Thyroid gland (tissue), 4 donors: ENCODE results near the gene KCNIP4. TPM values are rescaled to one million over a fixed set of nuclear protein-coding genes. Genes with fewer than 3 reads are reported as not detected.

Experiments used
- DNase-seq, 2 donors: peaks; one replicate each; pipeline ENCODE4 v3.0.0-alpha.2; 2019
- H3K27ac ChIP-seq, 3 donors: fragments of 200-600 bp; sonication (generic); 1 replicate in 2 of 3; 2 replicates in 1 of 3; pipeline ENCODE4 v1.5.1; 2016 to 2019; ENCODE audit warnings: mild to moderate bottlenecking in 1 of 3, moderate library complexity in 1 of 3
- H3K27me3 ChIP-seq: fragments of 200-600 bp; sonication (generic); one replicate; pipeline ENCODE4 v1.5.1; 2019
- H3K36me3 ChIP-seq, 2 donors: fragments of 200-600 bp; sonication (generic); one replicate each; pipeline ENCODE4 v1.5.1; 2016 to 2019
- H3K4me1 ChIP-seq, 2 donors: fragments of 200-600 bp; sonication (generic); one replicate each; pipeline ENCODE4 v1.5.1; 2017 to 2019
- H3K4me3 ChIP-seq, 3 donors: fragments of 200-600 bp; sonication (generic); replicated peaks in 1 of 3; 1 replicate in 2 of 3; 2 replicates in 1 of 3; pipeline ENCODE4 v1.5.1; 2016; ENCODE audit warnings: mild to moderate bottlenecking in 1 of 3
- H3K9me3 ChIP-seq: fragments of 200-600 bp; sonication (generic); one replicate; pipeline ENCODE4 v1.5.1; 2017
- POLR2A ChIP-seq, 2 donors: fragments of 450-650 bp; IDR thresholded peaks; one replicate each; pipeline ENCODE4 v1.6.1; 2017; ENCODE audit warnings: antibody characterized with exemption in 2 of 2, mild to moderate bottlenecking in 2 of 2, moderate library complexity in 1 of 2
- WGBS, 2 donors: methylation state at CpG; one replicate each; pipeline ENCODE4 v1.1.5; 2017; 5-methylcytosine and 5-hydroxymethylcytosine counted together
- intact Hi-C: fragments of 100-400 bp; cut with DNase I; formaldehyde crosslinking; loops from one replicate; pipeline ENCODE4 v1.15.1; 2023
- total RNA-seq, 4 donors: library from RNA; depleted of rRNA; stranded (reverse); fragments of >200 nt; gene quantifications; one replicate each; pipeline ENCODE4 v1.2.3, GENCODE V29; 2016
- TF ChIP-seq, protein P1 (sequence below), 6 experiments: fragments of 200-600 bp in 3 of 6; fragments of 450-650 bp in 3 of 6; sonication (generic) in 3 of 6; IDR thresholded peaks; one replicate each; pipeline ENCODE4 v1.5.1; 2016 to 2019; ENCODE audit warnings: antibody characterized with exemption in 6 of 6, mild to moderate bottlenecking in 2 of 6, inconsistent platforms in 1 of 6, moderate library complexity in 1 of 6

KCNIP4 gene
- total RNA-seq, 4 donors from 2014 or later: 2.0 to 6.6 (median 4.4) TPM

DNA sequence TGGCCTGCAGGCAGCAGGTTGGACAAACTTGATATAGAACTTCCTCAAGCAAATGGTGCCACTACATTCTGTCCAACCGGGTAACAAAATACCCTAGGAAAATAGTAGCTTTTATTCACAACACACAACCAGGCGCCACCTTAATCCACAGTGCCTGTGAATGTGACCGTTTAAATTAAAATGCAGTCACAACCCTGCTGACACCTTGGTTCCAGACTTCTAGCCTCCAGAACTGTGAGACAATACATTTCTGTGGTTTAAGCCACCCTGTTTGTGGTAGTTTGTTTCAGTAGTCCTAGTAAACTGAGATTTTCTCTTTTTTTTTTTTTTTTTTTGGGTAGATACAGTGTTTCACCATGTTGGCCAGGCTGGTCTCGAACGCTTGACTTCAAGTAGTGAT, 672.5 kb downstream of the KCNIP4 start:
- Histone ChIP-seq H3K4me1 (no peaks in the 10 kb centered on the region), H3K9me3 (no peaks in the 10 kb centered on the region), H3K36me3 (no peaks in the 10 kb centered on the region), H3K4me3 (no peak overlapping the region), H3K27me3 (no peaks in the 10 kb centered on the region), H3K27ac (no peak overlapping the region)
- WGBS, 2 donors: 95% methylated on average over 5 of the region's 5 CpGs
- intact Hi-C loops: no loop called here
- no peak for DNase-seq
- TF ChIP-seq, protein P1, sequence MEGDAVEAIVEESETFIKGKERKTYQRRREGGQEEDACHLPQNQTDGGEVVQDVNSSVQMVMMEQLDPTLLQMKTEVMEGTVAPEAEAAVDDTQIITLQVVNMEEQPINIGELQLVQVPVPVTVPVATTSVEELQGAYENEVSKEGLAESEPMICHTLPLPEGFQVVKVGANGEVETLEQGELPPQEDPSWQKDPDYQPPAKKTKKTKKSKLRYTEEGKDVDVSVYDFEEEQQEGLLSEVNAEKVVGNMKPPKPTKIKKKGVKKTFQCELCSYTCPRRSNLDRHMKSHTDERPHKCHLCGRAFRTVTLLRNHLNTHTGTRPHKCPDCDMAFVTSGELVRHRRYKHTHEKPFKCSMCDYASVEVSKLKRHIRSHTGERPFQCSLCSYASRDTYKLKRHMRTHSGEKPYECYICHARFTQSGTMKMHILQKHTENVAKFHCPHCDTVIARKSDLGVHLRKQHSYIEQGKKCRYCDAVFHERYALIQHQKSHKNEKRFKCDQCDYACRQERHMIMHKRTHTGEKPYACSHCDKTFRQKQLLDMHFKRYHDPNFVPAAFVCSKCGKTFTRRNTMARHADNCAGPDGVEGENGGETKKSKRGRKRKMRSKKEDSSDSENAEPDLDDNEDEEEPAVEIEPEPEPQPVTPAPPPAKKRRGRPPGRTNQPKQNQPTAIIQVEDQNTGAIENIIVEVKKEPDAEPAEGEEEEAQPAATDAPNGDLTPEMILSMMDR (IDR thresholded peaks at IDR 0.05): no peak
- no peak for TF ChIP-seq POLR2A (IDR thresholded peaks at IDR 0.05)

DNA sequence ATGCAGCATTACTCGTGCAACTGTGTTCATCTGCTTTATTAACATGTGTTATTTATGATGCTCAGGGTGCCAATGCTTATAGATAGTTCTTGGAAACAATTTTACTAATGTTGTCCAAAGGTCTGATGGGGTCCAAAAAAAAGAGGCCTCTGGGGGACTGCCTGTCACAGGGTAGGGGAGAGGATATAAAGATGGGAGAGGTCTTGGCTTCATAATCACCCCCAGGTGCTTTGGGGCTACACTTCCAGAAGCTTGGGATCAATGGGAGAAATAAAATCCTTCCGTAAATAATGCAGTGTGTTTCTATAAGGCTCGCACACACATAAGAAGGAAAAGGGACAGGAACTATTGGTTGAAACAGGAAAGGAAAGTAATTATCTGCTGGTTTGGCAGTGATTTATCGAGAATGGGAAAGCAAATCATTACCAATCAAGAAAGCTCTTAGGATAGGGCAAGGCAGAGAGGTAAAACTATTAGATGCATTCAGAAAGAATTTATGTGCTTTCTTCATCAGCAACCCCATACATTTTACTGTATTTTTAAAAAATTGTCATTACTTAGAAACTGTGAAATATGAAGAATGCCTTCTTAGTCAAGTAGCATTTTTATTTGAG, 677.0 kb downstream of the KCNIP4 start:
- Histone ChIP-seq H3K4me1 (no peaks in the 10 kb centered on the region), H3K27me3 (no peaks in the 10 kb centered on the region), H3K4me3 (no peak overlapping the region), H3K36me3 (no peaks in the 10 kb centered on the region), H3K9me3 (no peaks in the 10 kb centered on the region), H3K27ac (no peak overlapping the region)
- no peak for TF ChIP-seq POLR2A (IDR thresholded peaks at IDR 0.05)
- WGBS, 2 donors: 69 to 77% methylated on average over 4 of the region's 4 CpGs
- no peak for DNase-seq
- intact Hi-C loops: no loop called here

DNA sequence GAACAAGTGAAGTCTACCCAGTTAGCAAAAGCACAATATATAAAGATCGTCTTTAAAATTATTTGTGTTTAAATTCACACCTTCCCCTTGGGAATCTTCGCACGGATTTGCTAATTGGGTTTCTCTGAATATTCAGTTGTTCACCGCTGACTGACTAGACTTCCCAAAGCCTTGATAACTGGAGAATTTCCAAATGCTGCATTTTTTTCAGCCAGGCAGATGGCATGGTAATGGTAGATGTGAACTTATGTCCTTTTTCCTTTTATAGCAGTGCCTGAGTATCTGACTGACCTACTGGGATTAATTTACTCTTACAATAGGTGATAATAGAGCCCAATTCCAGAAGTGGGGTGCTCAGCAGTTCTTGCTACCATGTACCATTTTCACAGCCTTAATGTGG, 700.2 kb downstream of the KCNIP4 start:
- Histone ChIP-seq H3K9me3 (no peaks in the 10 kb centered on the region), H3K4me1 (no peaks in the 10 kb centered on the region), H3K27me3 (no peaks in the 10 kb centered on the region), H3K36me3 (no peaks in the 10 kb centered on the region), H3K27ac (no peak overlapping the region), H3K4me3 (no peak overlapping the region)
- no peak for DNase-seq
- WGBS, 2 donors: 86 to 88% methylated on average over 4 of the region's 4 CpGs
- intact Hi-C loops: no loop called here
- TF ChIP-seq, protein P1 (IDR thresholded peaks at IDR 0.05): no peak
- TF ChIP-seq POLR2A (IDR thresholded peaks at IDR 0.05): no peak

DNA sequence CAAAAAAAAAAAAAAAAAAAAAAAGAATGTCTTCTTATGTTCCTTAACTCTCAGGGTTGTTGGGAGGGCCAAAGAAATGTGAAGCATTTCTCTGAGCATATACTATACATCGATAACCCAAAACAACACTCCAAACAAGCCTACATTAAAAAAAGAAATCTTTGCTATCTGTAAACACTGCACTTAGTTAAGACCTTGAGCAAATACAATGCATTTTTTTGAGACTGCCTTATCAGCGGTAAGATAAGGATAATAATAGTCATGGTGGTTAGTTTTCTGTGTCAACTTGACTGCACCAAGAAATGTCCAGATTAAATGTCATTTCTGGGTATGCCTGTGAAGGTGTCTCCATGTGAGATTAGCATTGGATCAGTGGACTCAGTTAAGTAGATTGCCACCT, 706.4 kb downstream of the KCNIP4 start:
- TF ChIP-seq POLR2A (IDR thresholded peaks at IDR 0.05): no peak
- TF ChIP-seq, protein P1 (IDR thresholded peaks at IDR 0.05): no peak
- H3K4me3 ChIP-seq: no peak overlapping the region
- 73 to 82% methylated on average over 2 of the region's 2 CpGs for WGBS, 2 donors
- H3K9me3 ChIP-seq: no peaks in the 10 kb centered on the region
- H3K27ac ChIP-seq: no peak overlapping the region
- no peaks in the 10 kb centered on the region for H3K36me3 ChIP-seq
- no peaks in the 10 kb centered on the region for H3K27me3 ChIP-seq
- intact Hi-C loops: no loop called here
- DNase-seq: no peak
- H3K4me1 ChIP-seq: no peaks in the 10 kb centered on the region

DNA sequence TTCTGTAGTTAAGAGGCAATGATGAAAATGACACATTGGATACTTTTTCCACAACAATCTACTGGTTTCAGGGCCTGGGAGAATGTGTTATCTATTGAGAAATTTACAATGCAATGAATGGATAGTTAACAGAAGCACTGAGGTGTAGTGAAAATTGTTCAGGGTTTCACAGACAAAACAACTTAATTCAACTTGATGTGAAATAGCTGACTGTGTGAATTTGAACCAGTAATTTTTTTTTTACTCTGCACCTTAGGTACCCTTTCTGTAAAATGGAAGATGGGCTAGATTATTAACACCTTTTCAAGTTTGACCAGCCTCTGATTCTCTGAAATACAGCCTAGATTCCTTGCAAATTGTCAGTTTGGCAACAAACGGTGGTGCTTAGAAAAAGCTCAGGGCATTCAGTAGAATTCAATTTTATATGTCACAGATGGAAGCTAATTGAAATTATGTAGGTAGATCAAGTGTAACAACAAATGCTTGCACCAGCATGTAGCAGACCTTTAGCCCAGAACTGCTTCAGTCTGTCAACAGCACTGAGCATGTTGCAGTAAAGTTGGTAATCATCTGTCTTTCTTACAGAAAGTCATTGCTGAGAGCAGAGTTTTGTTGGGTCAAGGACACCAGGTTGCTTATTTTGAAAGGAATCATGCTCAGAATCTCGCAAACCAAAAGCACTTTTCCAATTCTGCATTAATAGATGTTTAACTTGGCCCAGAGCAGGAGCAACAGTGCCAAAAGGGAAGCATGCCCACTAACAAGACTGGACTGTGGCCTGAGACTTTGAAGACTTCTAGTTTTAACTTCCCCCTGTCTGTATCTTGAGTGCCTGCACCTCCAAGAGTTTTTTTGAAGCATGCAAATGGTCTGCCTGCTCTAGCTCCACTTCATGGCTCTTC, 721.7 kb downstream of the KCNIP4 start:
- no peaks in the 10 kb centered on the region for H3K9me3 ChIP-seq
- TF ChIP-seq POLR2A (IDR thresholded peaks at IDR 0.05): no peak
- TF ChIP-seq, protein P1 (IDR thresholded peaks at IDR 0.05): peak in 1 of 6 experiments; percentile 6
- intact Hi-C loops: no loop called here
- H3K27me3 ChIP-seq: no peaks in the 10 kb centered on the region
- peak in 1 of 2 donors; percentile 28 for DNase-seq
- H3K36me3 ChIP-seq: no peaks in the 10 kb centered on the region
- no peak overlapping the region for H3K4me3 ChIP-seq
- 45 to 48% methylated on average over 2 of the region's 2 CpGs for WGBS, 2 donors
- no peak overlapping the region for H3K27ac ChIP-seq
- no peaks in the 10 kb centered on the region for H3K4me1 ChIP-seq
